Caco-2 (cell line): ENCODE results near the gene CFAP299. TPM values are rescaled to one million over a fixed set of nuclear protein-coding genes. Genes with fewer than 3 reads are reported as not detected.

Experiments
- BruUV-seq: library from RNA; stranded (reverse); fragments of 400-500 nt; replicated peaks from 2 replicates; lab custom pipeline; 2021; lab: Mats Ljungman, UMichigan
- CTCF ChIA-PET: fragments of 300-600 bp; sonication (Branson Sonifier 250); formaldehyde crosslinking; loops from one replicate; lab custom pipeline; 2022; ENCODE audit warnings: antibody characterized with exemption; lab: Charles Lee
- POLR2A ChIA-PET: fragments of 300-600 bp; sonication (Branson Sonifier 250); formaldehyde crosslinking; loops from one replicate; lab custom pipeline; 2022; ENCODE audit warnings: antibody characterized with exemption; lab: Charles Lee
- DNase-seq, 2 experiments: peaks; one replicate each; pipeline versions ENCODE4 v3.0.0 to v3.0.0-alpha.2; 2020 to 2022
- H3K27me3 ChIP-seq: replicated peaks from 2 replicates; pipeline ENCODE4 v1.6.0; 2011; ENCODE audit warnings: low read length; ENCODE audit not compliant: control insufficient read depth, insufficient read depth
- H3K36me3 ChIP-seq: 2 replicates; pipeline ENCODE4 v1.5.1; 2011; ENCODE audit warnings: low read length; ENCODE audit not compliant: control insufficient read depth, insufficient read depth
- H3K4me1 ChIP-seq: fragments of 250-450 bp; sonication (Bioruptor Pico); 2 replicates; pipeline ENCODE4 v1.5.1; 2020; ENCODE audit warnings: mild to moderate bottlenecking
- H3K4me3 ChIP-seq: 2 replicates; pipeline ENCODE4 v1.5.1; 2011; ENCODE audit warnings: low read depth, mild to moderate bottlenecking, control low read depth, low read length
- H3K9me3 ChIP-seq: fragments of 250-450 bp; sonication (Bioruptor Pico); 2 replicates; pipeline ENCODE4 v1.5.1; 2020; ENCODE audit warnings: mild to moderate bottlenecking, moderate library complexity
- H3K27ac Mint-ChIP-seq: one replicate; pipeline ENCODE4 v1.8.0; 2022; ENCODE audit warnings: mixed read lengths; ENCODE audit not compliant: unreplicated experiment
- H3K27me3 Mint-ChIP-seq: one replicate; pipeline ENCODE4 v1.8.0; 2022; ENCODE audit warnings: mixed read lengths; ENCODE audit not compliant: insufficient read depth, unreplicated experiment
- H3K36me3 Mint-ChIP-seq: one replicate; pipeline ENCODE4 v1.8.0; 2022; ENCODE audit warnings: mild to moderate bottlenecking, mixed read lengths; ENCODE audit not compliant: insufficient read depth, unreplicated experiment
- H3K4me1 Mint-ChIP-seq: one replicate; pipeline ENCODE4 v1.8.0; 2022; ENCODE audit warnings: low read depth, mixed read lengths; ENCODE audit not compliant: unreplicated experiment
- H3K4me3 Mint-ChIP-seq: one replicate; pipeline ENCODE4 v1.8.0; 2022; ENCODE audit warnings: mild to moderate bottlenecking, moderate library complexity, mixed read lengths; ENCODE audit not compliant: unreplicated experiment
- H3K9me3 Mint-ChIP-seq: one replicate; pipeline ENCODE4 v1.8.0; 2022; ENCODE audit warnings: mixed read lengths; ENCODE audit not compliant: unreplicated experiment
- CTCF ChIP-seq, 2 experiments: fragments of 200-600 bp in 1 of 2; IDR thresholded peaks; 1 replicate in 1 of 2; 2 replicates in 1 of 2; pipeline versions ENCODE4 v1.5.1 to v1.8.0; 2011 to 2022; ENCODE audit warnings: antibody characterized with exemption in 1 of 2, control low read depth in 1 of 2, inconsistent platforms in 1 of 2, low read depth in 1 of 2, low read length in 1 of 2, mild to moderate bottlenecking in 1 of 2, moderate library complexity in 1 of 2; ENCODE audit not compliant: insufficient read depth in 1 of 2, severe bottlenecking in 1 of 2, unreplicated experiment in 1 of 2
- intact Hi-C: fragments of 100-400 bp; cut with micrococcal nuclease; formaldehyde crosslinking; loops from one replicate; pipeline ENCODE4 v1.10.0; 2022; ENCODE audit not compliant: unreplicated experiment
- total RNA-seq: library from RNA; stranded (reverse); gene quantifications from 2 replicates; pipeline ENCODE4 v1.2.3, GENCODE V29; 2022

Gene CFAP299
- total RNA-seq, 1 experiment from 2014 or later = not detected

GRCh38 chr4:80852061-80852460 is 516.5 kb downstream of the CFAP299 start:
- CTCF ChIA-PET = no interaction called here

DNA sequence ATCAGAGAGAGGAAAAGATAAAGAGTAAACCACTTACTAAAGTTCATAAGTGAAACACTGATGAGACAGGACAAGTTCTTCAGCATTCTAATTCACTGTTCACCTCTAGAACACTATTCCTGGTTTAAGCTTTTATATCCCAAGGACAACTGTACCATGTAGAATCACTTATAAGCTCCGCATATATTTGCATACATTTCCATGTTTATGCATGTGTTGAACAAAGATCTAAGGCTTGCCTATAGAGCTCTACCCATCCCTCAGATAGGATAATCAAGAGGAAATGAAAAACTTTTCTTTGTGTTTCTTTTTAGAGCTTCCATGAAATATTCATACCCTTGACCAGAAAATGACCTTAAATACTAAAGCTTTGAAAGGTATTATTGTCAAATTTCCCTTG is 538.0 kb downstream of the CFAP299 start:
- no peak for TF ChIP-seq CTCF (IDR thresholded peaks at IDR 0.05; ENCODE audit: insufficient read depth in 1 of 2, low read depth in 1 of 2, low read length in 1 of 2, severe bottlenecking in 1 of 2, unreplicated experiment in 1 of 2)
- Mint-ChIP-seq H3K27ac (no peak overlapping the region), H3K4me1 (no peaks in the 10 kb centered on the region), H3K36me3 (no peaks in the 10 kb centered on the region), H3K27me3 (peaks cover 2% of the 10 kb centered on the region), H3K4me3 (no peak overlapping the region), H3K9me3 (no peaks in the 10 kb centered on the region)
- BruUV-seq = no TSS peak
- intact Hi-C loops = no loop called here
- no peaks in the 10 kb centered on the region for H3K27me3 ChIP-seq
- ChIA-PET CTCF (no interaction called here), POLR2A (no interaction called here)
- no peaks in the 10 kb centered on the region for H3K9me3 ChIP-seq
- H3K4me3 ChIP-seq = no peak overlapping the region
- H3K36me3 ChIP-seq = no peaks in the 10 kb centered on the region
- no peak for DNase-seq
- H3K4me1 ChIP-seq = no peaks in the 10 kb centered on the region

More at GRCh38 chr4:80852061-80852460, 516.5 kb downstream of the CFAP299 start:
- Histone ChIP-seq H3K27me3 (no peaks in the 10 kb centered on the region), H3K4me1 (no peaks in the 10 kb centered on the region), H3K36me3 (no peaks in the 10 kb centered on the region), H3K4me3 (no peak overlapping the region), H3K9me3 (no peaks in the 10 kb centered on the region)
- no peak for DNase-seq
- Mint-ChIP-seq H3K27me3 (no peaks in the 10 kb centered on the region), H3K27ac (no peak overlapping the region), H3K36me3 (no peaks in the 10 kb centered on the region), H3K4me1 (no peaks in the 10 kb centered on the region), H3K9me3 (no peaks in the 10 kb centered on the region), H3K4me3 (no peak overlapping the region)
- BruUV-seq = no TSS peak
- POLR2A ChIA-PET = no interaction called here
- intact Hi-C loops = no loop called here
- TF ChIP-seq CTCF (IDR thresholded peaks at IDR 0.05; ENCODE audit: insufficient read depth in 1 of 2, low read depth in 1 of 2, low read length in 1 of 2, severe bottlenecking in 1 of 2, unreplicated experiment in 1 of 2) = no peak

DNA sequence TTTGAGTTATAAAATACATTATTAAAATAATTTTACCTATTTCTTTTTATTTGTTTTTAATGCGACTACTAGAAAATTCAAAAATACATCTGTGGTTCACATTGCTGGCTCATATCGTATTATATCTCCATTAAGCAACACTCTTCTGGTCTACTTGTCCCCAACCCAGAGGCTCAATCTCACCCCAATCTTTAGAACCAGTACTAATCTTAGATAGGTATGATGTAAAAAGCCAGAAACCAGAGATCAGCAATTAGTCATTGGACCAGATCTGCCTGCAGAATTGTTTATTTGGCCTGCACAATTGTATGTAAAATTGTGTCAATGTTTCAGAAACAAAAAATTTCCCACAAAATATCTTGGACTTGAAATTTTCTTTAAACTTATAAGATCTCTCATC is 539.4 kb downstream of the CFAP299 start:
- Mint-ChIP-seq H3K9me3 (no peaks in the 10 kb centered on the region), H3K27me3 (peaks cover 2% of the 10 kb centered on the region), H3K4me1 (no peaks in the 10 kb centered on the region), H3K36me3 (no peaks in the 10 kb centered on the region), H3K4me3 (no peak overlapping the region), H3K27ac (no peak overlapping the region)
- ChIA-PET CTCF (no interaction called here), POLR2A (no interaction called here)
- Histone ChIP-seq H3K27me3 (no peaks in the 10 kb centered on the region), H3K9me3 (no peaks in the 10 kb centered on the region), H3K4me3 (no peak overlapping the region), H3K36me3 (no peaks in the 10 kb centered on the region), H3K4me1 (no peaks in the 10 kb centered on the region)
- no peak for TF ChIP-seq CTCF (IDR thresholded peaks at IDR 0.05; ENCODE audit: insufficient read depth in 1 of 2, low read depth in 1 of 2, low read length in 1 of 2, severe bottlenecking in 1 of 2, unreplicated experiment in 1 of 2)
- DNase-seq = no peak
- intact Hi-C loops = no loop called here
- BruUV-seq = no TSS peak
